Hematopoietic multipotent progenitor cell treated with erythropoietin and hydrocortisone succinate and interleukin-3 and kit ligand, for 17 days (in vitro differentiated cells): Measurements from ENCODE around the gene BMP8A.
"Not testable (repeated sequence)": the region's sequence is repeated elsewhere in the genome, so short reads cannot be mapped to it uniquely, and the experiment has no call there.

Source experiments
- DNase-seq: peaks from one replicate; pipeline ENCODE4 v3.0.0-alpha.2; 2015; ENCODE audit warnings: low spot score

Gene BMP8A, protein sequence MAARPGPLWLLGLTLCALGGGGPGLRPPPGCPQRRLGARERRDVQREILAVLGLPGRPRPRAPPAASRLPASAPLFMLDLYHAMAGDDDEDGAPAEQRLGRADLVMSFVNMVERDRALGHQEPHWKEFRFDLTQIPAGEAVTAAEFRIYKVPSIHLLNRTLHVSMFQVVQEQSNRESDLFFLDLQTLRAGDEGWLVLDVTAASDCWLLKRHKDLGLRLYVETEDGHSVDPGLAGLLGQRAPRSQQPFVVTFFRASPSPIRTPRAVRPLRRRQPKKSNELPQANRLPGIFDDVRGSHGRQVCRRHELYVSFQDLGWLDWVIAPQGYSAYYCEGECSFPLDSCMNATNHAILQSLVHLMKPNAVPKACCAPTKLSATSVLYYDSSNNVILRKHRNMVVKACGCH

DNA sequence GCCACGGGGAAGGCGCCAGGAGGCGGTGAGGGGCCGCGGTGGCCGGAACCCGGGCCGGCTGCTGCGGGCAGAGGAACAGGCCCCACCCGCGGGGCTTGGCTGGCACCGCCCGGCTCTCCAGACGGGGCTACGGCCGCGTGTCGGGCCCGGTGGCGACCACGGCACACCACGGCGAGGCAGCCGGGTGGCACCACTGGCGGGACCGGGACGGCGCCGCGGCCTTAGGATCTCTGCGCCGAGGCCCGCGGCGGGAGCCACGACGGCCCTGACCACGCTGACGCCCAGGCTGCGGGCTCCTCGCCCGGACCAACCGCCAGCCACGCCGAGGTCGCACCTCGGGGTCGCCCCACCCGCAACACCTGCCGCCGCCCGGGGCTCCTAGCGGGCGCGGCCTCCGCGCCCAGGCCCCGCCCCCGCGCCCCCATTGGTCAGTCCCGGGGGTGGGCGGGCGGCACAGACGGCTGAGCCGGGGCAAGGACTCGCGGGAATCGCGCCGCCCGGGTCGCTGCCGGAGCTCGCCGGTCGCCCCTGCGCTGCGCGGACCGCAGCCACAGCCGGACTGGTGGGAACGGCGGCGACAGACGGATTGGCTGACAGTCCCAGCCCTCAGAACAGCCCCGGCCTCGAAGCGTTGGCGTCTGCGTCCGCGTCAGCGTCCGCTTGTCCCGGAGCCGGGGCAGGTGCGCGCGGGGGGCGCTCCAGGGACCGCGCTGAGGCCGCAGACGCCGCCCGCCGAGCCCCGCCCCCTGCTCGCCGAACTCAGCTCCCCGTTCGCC, at the start of gene BMP8A:
Gene BMP8A, plus strand, starts transcription at position 491 of the 776 bp plus-strand sequence. CDS start 356 bp downstream, outside the sequence.
- DNase-seq, result no peak

DNA sequence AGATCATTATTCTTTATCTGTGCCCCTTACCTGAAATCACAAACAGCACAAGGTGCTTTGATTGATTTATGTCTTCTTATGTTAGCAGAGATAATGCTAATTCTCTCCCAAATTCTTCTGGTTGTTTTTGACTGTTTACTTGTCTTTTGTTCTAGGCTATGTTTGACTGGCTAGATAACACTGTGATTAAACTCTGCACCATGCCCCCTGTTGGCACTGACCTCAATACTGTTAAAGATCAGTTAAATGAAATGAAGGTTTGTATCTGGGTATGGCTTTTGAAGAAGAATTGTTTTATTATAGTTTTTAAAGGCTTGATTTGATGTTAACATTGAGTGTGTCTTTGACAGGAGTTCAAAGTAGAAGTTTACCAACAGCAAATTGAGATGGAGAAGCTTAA, 49.6 kb upstream of the BMP8A start:
- DNase-seq, result no peak

DNA sequence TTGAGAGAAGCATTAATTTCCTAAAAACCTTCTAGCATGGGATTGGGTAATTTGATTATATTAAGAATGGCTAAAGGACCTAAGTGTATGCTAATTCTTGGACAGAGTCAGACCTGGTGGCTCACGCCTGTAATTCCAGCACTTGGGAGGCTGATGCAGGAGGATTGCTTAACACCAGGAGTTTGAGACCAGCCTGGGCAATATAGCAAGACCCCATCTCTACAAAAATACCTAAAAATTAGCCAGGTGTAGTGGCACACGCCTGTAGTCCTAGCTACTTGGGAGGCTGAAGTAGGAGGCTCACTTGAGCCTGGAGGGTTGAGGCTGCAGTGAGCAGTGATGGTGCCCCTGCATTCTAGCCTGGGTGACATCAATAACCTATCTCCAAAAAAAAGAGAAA, 45.9 kb upstream of the BMP8A start:
- DNase-seq, result no peak

DNA sequence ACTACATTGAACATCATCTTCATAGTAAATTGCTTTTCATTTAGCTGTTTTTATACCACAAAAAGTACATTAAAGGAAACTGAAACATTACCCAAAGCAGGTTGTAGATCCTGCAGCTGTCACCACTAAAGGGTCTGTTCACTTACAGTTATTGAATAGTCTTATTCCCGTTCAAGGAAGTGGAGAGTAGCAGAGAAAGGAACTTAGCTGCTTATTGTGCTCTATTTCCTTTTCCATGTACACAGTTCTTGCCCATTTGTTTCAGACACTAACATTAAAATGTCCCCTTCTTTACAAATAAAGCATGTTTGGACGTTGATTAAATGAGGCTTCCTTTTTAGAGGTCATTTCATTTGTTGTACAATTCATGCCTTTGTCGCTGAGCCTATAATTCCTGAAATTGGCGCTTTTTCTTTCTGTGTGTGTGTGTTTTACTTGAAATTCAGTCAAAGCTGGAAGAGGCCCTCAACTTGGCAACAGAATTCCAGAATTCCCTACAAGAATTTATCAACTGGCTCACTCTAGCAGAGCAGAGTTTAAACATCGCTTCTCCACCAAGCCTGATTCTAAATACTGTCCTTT, 44.4 kb upstream of the BMP8A start:
- no peak for DNase-seq

DNA sequence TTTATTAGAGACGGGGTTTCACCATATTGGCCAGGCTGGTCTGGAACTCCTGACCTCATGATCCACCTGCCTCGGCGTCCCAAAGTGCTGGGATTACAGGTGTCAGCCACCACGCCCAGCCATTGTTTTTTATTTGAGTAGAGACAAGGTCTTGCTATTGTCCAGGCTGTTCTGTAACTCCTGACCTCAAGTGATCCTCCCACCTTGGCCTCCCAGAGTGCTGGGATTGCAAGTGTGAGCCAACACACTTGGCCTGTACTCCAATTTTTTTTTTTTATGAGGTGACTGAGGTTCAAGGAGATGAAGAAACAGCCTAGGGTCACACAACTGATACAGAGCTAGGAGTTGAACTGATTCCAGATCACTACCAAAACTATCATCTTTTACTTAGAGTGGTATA, 41.4 kb upstream of the BMP8A start:
- not testable (repeated sequence) for DNase-seq

DNA sequence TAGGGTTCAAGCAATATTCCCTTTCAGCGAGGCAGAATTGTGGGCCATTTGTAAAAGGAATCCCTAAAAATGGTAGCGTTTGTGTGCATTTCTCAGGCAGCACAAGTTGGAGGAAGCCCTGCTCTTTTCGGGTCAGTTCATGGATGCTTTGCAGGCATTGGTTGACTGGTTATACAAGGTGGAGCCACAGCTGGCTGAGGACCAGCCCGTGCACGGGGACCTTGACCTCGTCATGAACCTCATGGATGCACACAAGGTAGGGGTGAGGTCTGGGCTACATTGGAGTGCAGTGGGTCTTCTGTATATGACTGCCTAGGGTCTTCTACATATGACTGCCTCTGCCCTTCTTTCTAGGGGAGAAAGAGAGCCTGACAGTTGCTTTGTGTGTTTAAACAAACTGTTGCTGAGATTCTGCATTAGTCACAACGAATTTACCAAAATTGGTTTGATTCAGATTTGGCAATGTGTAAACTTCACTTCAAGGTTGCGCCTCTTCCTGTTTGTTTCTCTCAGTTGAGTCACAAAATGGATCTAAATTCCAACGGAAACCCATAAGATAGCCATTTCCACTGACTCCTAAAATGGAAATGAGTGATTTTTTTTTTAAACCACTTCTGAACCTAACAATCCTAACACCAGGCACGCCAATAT, 40.4 kb upstream of the BMP8A start:
- DNase-seq, result no peak

DNA sequence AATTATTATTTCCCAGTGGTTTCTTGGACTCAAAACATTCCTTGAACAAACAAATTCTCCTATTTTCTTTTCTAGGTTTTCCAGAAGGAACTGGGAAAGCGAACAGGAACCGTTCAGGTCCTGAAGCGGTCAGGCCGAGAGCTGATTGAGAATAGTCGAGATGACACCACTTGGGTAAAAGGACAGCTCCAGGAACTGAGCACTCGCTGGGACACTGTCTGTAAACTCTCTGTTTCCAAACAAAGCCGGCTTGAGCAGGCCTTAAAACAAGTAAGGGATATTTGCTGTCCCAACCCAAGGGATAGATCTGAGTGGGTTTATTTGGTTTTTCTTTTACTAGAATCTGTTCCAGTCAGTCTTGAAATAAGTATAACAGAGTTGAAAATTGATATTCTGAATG, 39.4 kb upstream of the BMP8A start:
- DNase-seq, result no peak

DNA sequence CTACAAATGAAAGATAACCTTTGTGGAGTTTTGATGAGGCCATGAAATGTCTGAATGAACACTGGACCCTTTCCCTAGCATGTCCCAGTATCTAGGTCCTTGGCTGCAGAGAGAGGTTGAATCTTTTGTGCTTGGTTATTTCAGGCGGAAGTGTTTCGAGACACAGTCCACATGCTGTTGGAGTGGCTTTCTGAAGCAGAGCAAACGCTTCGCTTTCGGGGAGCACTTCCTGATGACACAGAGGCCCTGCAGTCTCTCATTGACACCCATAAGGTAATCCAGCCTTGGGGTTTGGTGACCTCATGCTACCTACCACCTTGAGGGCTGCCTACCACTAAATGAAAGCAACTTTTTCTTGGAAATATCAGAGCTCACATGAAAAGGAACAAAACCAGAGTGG, 38.9 kb upstream of the BMP8A start:
- DNase-seq, result no peak

DNA sequence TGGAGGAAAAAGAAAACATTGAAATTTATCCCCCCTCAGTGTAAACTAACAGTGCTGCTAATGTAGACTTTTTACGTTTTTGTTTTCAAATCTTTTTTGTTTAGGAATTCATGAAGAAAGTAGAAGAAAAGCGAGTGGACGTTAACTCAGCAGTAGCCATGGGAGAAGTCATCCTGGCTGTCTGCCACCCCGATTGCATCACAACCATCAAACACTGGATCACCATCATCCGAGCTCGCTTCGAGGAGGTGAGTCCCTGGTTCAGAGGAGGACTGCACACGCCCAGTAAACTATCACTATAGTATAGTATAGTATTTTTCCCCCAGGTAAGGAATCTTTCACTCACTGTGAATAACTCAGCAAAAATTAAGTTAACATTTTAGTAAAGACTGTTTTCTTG, 37.8 kb upstream of the BMP8A start:
- DNase-seq, result no peak

DNA sequence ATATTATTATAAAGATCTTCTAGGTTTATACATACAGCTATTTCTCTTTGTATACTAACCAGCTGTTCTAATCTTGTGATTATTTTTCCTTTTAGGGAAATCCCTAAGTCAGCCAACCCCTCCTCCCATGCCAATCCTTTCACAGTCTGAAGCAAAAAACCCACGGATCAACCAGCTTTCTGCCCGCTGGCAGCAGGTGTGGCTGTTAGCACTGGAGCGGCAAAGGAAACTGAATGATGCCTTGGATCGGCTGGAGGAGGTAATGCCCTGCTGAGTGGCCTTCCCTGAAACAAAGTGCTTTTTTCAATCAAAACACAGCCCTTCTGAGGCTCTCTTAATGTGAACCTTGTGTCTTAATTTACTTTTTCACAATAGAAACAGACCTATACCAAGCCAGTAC, 32.4 kb upstream of the BMP8A start:
- no peak for DNase-seq

DNA sequence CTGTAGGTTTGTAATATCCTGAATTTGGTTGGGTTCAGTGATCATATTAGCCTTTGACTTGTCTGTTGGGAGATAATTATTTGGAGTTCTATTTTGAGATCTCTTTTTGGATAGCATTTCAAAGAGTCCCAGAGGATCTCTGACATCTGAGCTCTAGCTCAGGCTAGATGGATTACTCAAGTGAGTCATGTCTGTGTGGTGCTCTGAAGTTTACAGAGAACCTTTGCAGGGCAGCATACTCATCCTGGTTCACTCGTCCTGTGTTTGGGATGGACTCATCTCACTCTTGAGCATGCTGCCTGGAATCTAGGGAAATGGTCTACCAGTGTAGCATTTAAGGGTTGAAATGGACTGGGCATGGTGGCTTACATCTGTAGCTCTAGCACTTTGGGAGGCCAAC, 29.4 kb upstream of the BMP8A start:
- no peak for DNase-seq

DNA sequence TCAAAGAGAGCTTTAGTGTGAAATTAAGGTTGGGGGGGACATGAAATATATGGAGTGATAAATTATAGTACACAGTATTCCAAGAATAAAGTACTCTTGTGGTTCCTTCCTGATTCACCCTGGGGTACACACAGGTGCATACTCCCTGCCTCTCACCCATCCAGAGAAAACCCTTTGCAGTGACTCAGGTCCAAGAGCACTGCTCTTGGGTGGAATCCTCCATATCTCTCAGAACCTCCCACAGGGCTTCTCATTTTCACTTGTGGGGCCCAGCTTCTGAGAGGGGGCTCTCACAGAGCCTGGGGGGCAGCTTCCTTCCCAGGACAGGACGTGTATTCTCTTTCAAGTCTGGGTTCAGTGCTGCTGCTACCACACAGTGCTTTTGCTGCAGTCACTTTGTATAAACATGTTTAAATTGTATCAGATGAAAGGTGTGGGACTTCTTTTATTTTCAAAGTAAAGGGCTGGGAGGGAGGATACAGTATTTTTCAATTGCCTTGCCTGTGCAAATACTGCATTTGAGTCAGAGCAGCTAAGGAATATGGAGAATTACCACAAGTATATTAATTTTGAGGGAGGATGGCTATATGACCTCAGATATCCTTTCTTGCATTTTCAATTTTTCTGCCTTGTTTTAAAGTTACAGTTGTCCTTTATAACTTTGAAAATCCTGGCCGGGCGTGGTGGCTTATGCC, 24.9 kb upstream of the BMP8A start:
- DNase-seq, result no peak

DNA sequence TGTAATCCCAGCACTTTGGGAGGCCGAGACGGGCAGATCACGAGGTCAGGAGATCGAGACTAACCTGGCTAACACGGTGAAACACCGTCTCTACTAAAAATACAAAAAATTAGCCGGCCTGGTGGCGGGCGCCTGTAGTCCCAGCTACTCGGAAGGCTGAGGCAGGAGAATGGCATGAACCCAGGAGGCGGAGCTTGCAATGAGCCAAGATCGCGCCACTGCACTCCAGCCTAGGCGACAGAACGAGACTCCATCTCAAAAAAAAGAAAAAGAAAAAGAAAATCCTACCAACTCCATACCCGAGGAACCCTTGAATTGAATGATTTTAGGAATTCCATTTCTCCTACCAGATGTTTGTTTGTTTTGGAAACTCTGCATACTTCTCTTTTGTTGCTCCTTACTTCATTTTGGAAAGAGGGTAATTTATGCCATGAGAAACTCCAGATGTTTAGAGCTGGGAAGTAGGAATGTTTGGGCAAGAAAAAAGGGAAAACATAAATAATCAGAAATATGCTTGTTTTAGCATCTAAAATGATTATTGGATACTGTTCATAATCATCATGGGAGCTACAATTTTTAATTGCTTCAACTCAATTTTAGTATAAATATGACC, 24.2 kb upstream of the BMP8A start:
- not testable (repeated sequence) for DNase-seq

DNA sequence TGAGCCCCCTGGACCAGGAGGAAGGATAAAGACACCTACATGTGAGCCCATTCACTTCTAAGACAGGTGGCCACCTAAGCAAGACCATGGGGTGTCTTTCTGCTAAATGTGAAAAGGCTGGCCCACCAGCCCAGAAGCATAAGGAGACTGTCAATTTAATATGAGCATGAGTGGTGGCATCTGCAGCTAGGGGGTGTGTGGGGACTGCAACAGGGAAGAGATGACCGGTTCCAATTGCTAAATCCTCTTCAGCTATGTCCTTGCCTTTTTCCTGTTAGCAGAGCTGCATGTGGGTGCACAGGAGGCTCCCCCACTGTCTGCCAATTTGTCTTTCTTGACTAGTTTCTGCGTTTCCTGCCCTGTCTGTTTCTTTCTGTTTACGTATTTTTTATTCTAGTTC, 22.3 kb upstream of the BMP8A start:
- DNase-seq, result no peak

DNA sequence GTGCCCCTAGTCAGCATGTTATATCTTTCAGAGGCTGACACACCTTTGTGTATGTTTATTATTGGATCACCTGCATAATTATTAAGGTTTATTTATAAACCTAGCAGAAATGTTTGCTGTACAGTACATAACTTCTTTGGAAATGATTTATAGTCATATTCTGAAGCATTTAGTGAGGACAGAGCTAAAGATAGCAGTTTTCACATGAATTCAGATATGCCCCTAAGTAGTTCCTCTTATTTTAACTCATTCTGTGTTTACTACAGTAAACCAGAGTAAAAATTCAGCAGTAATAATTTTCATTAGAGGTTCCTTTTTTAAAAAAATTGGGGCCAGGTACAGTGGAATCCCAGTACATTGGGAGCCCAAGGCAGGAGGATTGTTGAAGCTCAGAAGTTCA, 21.4 kb upstream of the BMP8A start:
- DNase-seq, result no peak

DNA sequence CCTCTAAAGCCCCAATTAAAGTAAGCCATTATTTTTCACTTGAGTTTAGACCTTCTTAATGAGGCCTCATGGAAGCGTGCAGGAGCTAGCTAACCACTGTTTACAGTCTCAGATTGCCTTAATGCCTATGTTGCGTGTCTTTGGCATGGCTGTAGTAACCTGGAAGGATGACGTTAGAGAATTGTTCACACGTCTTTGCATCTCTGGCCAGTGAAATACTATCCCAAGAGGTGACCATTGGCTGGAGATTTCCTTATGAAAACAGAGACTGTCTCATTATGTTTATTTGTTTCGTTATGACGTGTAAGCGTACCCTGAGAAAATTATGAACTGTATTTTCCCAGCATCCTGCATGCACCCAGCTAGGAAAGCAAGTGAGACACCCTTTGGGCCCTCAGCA, 18.6 kb upstream of the BMP8A start:
- no peak for DNase-seq

DNA sequence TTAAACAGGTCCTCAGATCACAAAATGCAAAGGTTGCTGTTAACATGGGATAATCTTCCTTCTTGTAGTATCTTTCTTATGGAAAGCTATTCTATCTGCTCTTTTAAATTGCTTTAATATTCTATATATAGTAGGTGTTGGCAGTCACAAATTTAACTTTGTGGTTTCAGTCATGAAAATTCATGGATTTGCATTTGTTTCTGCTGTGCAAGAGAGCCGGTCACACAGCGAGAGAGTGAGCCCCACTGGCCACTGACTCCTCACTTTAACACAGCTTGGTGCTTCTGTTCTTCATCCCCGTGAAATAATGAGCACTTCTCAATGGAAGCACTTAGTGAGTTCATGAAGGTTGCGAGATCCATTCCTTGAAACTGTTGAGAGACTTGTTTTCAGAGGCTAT, 18.1 kb upstream of the BMP8A start:
- no peak for DNase-seq

DNA sequence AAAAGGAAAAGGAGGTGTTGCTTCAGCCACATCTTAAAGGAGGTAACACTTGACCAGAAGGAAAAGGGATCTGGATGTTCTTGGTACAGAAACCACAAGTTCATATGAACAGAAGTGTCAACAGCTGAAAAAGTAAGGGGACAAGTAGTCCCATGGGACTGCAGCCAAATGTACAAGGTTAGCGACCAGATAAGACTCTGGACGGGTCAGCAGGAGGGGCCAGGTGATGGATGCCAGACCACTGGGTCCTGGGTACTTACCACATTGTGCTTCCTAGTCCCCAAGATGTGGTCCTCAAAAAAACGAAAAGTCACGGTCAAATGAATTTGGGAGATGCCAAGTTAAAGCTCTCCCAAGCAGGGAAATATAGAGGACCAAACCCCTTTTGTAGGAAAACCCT, 16.6 kb upstream of the BMP8A start:
- DNase-seq, result no peak

DNA sequence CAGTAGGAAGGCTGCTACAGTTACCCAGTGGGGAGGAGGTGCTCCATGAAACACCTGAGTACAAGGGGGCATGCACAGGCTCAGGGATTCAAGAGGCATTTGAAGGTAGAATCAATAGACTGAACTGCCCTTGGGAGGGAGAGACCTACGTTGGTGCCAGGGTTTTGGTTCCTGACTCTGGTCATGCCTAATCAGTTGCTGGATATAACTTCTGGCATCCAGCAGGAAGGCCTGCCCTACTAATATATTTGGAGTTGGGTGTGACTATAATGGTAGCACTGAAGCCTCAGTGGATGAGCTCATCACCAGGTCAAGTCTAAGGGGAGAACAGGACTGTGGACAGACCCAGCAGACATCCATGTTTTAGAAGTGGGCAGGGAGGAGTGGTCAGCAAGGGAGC, 15.9 kb upstream of the BMP8A start:
- not testable (repeated sequence) for DNase-seq

DNA sequence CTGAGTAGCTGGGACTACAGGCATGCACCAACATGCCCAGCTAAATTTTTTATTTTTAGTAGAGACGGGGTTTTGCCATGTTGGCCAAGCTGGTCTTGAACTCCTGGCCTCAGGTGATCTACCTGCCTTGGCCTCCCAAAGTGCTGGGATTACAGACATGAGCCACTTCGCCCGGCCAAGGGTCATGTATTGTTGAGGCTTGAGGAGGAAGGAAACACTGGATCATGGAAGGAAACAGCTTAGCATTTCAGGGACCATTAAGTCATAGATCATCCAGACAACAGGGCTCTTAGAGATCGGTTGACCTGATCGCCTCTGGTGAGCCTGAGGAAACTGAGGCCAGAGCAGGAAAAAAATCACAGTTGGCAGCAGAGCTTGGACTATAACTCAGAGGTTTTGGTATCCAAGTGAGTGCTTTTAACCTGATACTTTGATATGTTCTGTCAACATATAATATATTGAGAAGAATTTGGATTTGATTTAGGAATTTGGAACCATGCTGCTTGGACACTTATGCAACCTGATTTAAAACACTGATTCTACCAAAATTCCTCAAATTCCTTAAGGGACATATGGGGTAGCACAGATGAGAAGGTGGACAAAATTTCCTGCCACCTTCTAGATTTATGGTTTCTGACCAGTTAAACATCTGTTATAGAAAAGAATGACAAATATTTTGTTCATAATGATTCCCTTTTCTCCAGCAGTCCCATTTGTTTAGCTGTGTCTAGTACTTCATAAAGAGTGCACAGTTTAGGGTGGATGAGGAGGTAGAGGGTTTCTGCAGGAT, 13.1 kb upstream of the BMP8A start:
- no peak for DNase-seq

DNA sequence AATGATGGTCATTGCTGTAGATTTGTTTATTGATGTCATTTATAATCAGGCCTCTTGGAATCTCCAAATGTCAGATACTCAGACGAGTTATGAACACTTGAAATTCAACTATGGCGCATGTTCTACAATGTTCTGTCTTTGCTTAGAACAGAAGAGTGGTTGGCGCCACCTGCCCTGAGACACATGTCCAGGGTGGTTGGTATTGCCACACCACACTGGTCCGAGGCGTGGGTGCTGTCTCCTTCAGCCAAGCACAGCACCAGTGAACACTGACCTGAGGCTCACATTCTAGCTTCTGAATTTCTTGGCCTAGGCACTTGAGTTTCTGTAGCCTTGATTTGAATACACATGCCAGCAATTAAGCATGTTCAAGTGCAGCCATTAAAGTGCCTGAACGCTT, 10.1 kb upstream of the BMP8A start:
- no peak for DNase-seq
